GM20431 (cell line): ENCODE data around the gene TMEM60.

ENCODE experiments used
- in situ Hi-C: fragments of 300-500 bp; cut with MseI, MboI; formaldehyde crosslinking; loops from one replicate; pipeline ENCODE4 v1.15.0; 2020; ENCODE audit warnings: low sequenced_read_pairs; ENCODE audit not compliant: unreplicated experiment

TMEM60 gene

DNA sequence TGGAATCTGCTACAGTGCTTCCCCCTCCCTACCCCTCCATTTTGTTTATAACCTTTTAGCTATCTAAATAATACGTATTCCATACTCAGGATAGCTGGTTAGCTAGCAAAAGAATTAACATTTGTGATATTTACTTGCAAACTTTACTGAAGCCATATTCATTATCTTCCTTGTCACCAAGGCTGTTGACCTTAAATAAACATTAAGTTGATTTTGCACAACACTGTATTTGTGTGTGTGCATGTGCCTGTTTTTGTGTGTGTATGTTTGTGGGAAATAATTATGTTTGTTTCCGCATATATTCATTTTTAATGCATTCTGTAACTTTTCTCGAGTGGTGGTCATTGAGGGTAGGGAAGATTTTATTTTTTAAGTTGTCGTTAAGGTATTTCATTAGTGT is 15.9 kb downstream of the TMEM60 start:
- in situ Hi-C loops = no loop called here

DNA sequence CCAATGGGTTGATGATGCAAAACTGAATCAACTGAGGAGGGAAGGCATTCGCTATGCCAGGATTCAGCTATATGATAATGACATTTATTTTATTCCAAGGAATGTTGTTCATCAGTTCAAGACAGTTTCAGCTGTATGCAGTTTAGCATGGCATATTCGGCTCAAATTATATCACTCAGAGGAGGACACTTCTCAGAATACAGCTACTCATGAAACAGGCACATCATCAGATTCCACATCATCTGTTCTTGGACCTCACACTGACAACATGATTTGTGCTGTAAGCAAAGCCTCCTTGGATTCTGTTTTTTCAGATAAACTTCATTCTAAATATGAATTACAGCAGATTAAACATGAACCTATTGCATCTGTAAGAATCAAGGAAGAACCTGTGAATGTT is 19.7 kb downstream of the TMEM60 start:
- in situ Hi-C loops = no loop called here

DNA sequence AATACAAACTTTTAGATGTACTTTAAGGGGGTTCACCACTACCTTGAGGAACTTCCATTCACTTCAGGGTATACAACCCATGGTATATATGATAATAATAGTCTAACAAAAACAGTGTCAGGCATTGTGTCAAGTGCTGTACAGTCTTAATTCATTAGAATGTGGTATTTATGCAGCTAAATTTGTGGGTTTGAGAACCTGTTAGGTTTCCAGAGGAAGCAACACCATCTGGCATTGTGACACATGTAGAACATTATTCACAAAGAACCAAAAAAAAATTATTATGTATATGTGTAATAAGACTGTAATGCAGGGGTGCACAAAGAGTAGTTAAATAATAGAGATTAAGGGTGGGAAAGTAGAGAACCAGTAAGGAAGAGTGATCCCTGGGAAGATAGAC is 26.3 kb downstream of the TMEM60 start:
- in situ Hi-C loops = no loop called here

DNA sequence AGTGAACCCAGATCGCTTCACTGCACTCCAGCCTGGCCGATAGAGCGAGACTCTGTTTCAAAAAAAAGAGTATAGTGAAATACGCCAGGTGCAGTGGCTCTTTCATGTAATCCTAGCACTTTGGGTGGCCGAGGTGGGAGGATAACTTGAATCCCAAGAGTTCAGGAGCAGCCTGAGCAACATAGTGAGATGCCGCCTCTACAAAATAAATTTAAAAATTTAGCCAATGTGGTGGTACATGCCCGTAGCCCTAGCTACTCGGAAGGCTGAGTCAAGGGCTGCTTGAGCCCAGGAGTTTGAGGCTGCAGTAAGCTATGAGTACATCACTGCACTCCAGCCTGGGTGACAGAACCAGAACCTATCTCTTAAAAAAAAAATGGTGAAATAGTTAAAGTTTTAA is 27.9 kb downstream of the TMEM60 start:
- in situ Hi-C loops = no loop called here

DNA sequence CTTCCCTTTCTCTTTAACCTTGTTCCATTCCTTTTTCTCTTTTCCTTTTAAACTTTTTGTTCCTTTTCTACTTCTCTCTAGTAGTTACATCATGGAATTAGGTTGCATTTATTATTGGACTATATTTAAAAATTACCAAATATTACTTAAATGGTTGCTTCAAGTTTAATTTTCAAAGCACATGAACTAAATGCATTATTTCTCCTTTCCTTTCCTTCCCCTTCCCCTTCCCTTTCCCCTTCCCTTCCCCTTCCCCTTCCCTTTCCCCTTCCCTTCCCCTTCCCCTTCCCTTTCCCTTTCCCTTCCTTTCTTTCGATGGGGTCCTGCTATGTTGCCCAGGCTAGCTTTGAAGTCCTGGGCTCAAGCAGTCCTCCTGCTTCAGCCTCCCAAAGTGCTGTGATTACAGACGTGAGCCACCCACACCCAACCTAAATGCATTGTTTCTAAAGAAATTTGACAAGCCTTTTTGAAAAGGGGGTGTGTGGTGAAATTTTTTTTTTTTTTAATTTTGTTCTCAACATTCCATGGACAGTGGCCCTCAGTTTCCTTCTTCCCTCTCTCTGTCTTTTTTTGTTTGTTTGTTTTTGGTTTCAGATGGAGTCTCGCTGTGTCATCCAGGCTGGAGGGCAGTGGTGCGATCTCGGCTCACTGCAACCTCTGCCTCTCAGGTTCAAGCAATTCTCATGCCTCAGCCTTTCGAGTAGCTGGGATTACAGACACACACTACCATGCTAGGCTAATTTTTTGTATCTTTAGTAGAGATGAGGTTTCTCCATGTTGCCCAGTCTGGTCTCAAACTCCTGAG is 31.2 kb downstream of the TMEM60 start:
- in situ Hi-C loops = loop anchor here (10.0 kb wide), 1 partner anchor 102 kb away; no protein-coding TSS in a partner anchor

DNA sequence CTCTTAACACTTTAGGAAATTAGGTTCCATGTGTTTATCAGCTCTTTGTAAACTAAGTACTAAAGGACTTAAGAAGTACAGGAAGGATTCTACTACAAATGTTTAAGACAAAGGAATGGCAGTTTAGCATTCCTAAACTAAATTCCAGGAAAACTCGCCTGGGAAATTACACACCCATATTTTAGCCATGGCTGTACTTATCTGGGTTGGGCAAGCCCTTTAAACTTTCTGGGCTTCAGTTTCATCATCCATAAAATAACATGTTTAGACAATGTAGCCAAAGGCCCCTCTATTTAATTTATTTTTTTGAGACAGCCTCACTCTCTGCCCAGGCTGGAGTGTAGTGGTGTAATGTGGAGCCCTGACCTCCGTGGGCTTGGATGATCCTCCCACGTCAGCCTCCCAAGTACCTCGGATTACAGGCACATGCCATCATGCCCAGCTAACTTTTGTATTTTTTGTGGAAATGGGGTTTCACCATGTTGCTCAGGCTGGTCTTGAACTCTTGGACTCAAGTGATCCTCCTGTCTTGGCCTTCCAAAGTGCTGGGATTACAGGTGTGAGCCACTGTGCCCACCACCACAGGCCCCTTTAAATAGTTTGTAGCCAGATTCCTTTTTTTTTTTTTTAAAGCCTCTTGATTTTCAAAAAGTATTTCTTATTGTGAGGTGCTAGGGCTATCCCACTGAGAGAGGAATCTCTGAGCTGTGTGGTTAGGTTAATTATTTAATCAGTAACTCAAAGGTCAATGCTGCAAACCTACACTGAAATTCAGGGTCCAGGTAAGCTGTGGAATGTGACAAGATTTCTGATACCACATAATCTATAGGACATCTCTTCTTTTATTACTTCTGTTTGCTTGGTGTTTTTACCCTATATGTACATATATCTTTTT is 32.1 kb downstream of the TMEM60 start:
- in situ Hi-C loops = loop anchor here (10.0 kb wide), 1 partner anchor 101 kb away; no protein-coding TSS in a partner anchor

DNA sequence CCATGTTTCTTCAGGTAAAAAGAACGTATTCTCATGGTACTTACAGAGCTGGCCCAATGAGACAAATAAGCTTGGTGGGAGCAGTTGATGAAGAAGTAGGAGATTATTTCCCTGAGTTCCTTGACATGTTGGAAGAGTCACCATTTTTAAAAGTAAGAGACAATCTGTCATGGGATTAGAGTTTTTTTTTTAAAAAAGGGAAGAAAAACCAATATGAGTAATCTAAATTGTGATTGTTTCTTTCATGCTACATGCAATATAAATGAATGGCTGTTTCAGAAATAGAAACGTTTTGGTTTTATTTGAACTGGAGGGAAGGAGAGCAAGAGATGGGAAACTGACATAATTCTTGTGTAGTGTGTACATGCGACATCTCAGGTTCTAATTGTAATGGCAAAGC is 32.8 kb downstream of the TMEM60 start:
- in situ Hi-C loops = loop anchor here (10.0 kb wide), 1 partner anchor 101 kb away; no protein-coding TSS in a partner anchor

DNA sequence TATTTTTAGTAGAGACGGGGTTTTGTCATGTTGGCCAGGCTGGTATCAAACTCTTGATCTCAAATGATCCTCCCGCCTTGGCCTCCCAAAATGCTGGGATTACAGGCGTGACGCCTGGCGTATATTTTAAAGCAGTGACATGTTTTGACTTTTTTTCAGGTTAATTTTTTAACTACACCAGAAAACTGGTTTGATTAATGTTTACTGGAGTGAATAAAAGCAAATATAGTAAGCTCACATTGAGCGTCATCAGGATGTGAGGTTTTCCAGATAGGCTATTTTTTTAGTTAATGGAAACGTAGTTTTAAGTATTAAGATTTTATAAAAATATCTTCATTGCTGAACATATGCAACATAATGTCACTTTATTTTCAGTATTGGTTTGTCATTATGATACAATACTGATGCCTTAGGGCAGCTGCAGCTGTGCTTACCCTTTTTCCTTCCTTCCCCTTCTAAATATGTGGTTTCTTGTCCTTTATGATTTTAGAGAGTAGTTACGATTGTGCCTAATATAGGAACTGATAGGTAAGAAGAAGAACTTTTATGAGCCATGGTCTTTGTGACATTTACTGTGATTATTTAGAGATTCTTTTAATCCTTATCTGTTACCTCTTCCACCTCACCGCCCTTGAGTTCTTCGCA is 37.3 kb downstream of the TMEM60 start:
- in situ Hi-C loops = loop anchor here (10.0 kb wide), 1 partner anchor 96 kb away; no protein-coding TSS in a partner anchor

DNA sequence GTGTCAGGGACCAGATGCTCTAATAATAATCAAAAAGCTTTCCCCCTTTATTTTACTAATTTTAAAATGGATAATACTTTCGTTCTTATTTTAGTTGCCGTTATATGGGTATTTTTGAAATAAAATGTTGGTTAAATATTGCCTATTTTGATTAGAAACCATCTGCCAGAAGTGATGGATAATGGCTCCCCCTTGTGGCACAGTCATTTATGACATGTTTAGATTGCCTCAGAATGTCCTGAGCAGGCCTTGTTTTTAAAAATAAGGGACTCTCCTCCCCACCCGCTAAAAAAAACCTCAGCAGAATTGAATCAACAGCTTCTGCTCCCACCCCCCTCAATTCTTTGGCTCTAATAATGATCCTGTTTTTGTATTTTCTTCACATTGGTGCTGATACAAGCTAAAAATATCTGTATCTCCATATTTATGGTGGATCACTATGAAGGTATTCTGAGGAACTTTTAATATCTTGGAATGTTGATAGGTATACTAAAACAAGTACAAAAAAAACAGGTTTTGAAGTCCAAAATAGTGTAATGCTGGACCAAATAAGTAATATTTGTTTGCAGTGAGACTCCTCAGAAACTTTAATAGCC is 38.8 kb downstream of the TMEM60 start:
- in situ Hi-C loops = no loop called here

DNA sequence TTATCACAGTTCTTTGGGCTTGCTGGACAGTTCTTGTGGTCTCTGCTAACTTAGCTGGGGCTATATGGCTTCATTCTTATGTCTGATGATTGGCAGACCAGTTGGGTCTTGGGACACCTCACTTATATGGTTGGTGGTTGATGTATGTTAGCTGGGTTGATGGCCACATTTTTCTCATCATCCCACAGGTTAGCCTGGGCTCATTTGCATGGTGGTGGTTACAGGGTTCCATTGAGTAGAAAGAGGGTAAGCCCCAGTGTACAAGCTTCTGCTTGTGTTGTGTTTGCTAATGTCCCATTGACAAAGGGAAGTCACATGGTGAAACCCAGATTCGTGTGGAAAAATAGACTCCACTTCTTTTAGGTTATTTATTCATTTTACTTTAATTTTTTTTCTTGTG is 40.6 kb downstream of the TMEM60 start:
- in situ Hi-C loops = no loop called here

DNA sequence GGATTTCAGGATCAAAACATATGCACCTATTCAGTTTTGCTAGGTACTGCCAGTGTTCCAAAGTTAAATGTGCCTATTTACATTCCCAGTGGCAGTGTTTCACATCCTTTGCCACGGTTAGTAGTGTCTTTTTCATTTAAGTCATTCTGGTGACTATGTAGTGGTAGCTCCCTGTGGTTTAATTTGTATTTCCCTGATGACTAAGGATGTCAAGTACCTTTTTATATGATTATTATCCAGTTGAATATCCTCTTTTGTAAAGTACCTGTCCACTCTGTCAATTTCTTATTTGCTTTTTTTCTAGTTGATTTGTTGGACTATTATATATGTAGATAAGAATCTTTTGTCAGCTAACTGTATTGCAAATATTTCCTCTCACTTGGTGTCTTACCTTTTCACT is 45.1 kb downstream of the TMEM60 start:
- in situ Hi-C loops = no loop called here

DNA sequence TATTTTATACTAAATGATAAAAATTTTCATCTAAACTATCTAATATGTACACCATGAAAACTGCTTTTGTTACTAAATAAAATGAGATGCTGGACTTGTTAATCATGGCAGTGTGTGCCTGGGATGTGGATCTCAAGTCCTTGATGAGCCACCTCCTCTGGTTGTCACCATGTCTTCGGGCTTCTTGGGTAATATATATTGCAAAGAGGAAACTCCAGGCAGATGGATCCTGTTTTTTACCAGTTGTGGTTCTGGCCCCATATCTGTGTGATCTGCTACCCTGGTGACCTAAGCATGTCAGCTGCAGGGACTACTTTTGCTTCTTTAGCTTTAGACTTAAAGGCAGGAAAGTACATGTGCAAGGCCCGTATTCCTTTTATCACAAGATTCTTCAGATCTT is 46.2 kb downstream of the TMEM60 start:
- in situ Hi-C loops = no loop called here

DNA sequence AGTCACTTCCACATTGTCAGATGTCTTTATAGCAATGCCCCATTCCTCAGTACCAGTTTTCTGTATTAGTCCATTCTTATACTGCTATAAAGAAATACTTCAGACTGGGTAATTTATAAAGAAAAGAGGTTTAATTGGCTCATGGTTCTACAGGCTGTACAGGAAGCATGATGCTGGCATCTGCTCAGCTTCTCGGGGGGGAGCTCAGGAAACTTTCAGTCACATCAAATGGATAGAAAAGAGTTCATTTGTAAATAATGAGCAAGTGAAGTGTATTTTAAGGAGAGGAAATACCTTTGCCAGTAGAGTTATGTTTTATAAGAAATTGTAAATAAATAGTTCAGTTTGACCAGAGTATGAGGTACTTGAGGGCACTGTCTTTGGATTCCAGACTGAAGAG is 50.5 kb downstream of the TMEM60 start:
- in situ Hi-C loops = loop anchor here (10.0 kb wide), 1 partner anchor 93 kb away; no protein-coding TSS in a partner anchor

DNA sequence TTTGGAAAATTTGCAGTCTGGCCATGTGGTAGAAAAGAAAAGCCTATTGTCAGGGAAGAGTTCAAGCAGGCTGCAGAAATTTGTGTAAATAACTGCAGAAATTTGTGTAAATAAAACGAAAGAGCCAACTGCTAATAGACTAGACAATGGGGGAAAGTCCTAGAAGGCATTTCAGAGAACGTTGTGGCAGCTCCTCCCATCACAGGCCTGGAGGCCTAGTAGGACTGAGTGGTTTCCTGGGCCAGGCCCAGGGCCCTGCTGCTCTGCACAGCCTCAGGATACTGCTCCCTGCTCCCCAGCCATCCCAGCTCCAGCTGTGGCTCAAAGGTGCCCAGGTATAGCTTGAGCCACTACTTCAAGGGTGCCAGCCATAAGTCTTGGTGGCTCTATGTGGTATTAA is 51.1 kb downstream of the TMEM60 start:
- in situ Hi-C loops = loop anchor here (10.0 kb wide), 1 partner anchor 92 kb away; no protein-coding TSS in a partner anchor

DNA sequence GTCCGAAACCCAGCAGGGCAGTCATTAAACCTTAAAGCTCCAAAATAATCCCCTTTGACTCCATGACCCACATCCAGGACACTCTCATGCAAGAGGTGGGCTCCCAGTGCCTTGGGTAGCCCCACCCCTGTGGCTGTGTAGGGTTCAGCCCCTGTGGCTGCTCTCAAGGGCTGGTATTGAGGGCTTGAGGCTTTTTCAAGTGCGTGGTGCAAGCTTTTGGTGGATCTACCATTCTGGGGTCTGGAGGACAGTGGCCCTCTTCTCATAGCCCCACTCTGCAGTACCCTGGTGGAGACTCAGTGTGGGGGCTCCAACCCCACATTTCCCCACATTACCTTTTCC is 51.4 kb downstream of the TMEM60 start:
- in situ Hi-C loops = loop anchor here (10.0 kb wide), 1 partner anchor 92 kb away; no protein-coding TSS in a partner anchor

DNA sequence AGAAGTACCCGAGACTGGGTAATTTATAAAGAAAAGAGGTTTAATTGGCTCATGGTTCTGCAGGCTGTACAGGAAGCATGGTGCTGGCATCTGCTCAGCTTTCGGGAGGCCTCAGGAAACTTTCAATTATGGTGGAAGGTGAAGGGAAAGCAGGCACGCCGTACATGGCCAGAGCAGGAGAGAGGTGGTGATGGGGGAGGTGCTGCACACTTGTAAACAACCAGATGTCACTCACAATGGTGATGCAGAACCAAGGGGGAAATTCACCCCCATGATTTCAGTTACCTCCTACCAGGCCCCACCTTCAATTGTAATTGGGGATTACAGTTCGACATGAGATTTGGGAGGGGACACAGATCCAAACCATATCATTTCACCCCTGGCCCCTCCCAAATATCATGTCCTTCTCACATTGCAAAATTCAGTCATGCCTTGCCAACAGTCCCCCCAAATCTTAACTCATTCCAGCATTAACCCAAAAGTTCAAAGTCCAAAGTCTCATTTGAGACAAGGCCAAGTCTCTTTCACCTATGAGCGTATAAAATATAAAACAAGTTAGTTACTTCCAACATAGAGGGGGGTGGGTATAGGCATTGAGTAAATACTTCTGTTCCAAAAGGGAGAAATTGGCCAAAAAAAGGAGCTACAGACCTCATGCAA is 51.9 kb downstream of the TMEM60 start:
- in situ Hi-C loops = loop anchor here (10.0 kb wide), 1 partner anchor 91 kb away; no protein-coding TSS in a partner anchor

DNA sequence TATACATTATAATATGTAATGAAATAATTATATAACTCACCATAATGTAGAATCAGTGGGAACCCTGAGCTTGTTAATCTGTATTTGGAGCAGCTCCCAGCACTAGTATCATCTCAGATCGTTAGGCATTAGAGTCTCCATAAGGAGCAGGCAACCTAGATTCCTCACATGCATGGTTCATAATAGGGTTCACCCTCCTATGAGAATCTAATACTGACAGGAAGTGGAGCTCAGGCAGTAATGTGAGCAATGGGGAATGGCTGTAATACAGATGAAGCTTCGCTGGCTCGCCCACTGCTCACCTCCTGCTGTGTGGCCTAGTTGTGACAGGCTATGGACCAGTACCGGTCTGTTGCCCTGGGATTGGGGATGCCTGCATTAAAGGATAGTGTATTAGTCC is 52.5 kb downstream of the TMEM60 start:
- in situ Hi-C loops = loop anchor here (10.0 kb wide), 1 partner anchor 91 kb away; no protein-coding TSS in a partner anchor
